ENCODE measurements around the gene MACO1.

The MACO1 gene

GRCh38 chr1:25442178-25442577, 11.5 kb downstream of the MACO1 start:
- TF ChIP-seq, protein P1, sequence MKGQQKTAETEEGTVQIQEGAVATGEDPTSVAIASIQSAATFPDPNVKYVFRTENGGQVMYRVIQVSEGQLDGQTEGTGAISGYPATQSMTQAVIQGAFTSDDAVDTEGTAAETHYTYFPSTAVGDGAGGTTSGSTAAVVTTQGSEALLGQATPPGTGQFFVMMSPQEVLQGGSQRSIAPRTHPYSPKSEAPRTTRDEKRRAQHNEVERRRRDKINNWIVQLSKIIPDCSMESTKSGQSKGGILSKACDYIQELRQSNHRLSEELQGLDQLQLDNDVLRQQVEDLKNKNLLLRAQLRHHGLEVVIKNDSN (IDR thresholded peaks at IDR 0.05) = no peak
- no peak for TF ChIP-seq TAF1 (IDR thresholded peaks at IDR 0.05; ENCODE audit: low read depth)
- TF ChIP-seq EP300 (IDR thresholded peaks at IDR 0.05; ENCODE audit: borderline replicate concordance) = no peak
- no peak for TF ChIP-seq TCF12 (IDR thresholded peaks at IDR 0.05; ENCODE audit: low read depth)
- TF ChIP-seq RAD21 (IDR thresholded peaks at IDR 0.05; ENCODE audit: low read depth) = no peak
- no peak for TF ChIP-seq EGR1 (IDR thresholded peaks at IDR 0.05)
- TF ChIP-seq TEAD4 (IDR thresholded peaks at IDR 0.05) = no peak
- TF ChIP-seq CEBPB (IDR thresholded peaks at IDR 0.05) = no peak
- TF ChIP-seq, protein P2, sequence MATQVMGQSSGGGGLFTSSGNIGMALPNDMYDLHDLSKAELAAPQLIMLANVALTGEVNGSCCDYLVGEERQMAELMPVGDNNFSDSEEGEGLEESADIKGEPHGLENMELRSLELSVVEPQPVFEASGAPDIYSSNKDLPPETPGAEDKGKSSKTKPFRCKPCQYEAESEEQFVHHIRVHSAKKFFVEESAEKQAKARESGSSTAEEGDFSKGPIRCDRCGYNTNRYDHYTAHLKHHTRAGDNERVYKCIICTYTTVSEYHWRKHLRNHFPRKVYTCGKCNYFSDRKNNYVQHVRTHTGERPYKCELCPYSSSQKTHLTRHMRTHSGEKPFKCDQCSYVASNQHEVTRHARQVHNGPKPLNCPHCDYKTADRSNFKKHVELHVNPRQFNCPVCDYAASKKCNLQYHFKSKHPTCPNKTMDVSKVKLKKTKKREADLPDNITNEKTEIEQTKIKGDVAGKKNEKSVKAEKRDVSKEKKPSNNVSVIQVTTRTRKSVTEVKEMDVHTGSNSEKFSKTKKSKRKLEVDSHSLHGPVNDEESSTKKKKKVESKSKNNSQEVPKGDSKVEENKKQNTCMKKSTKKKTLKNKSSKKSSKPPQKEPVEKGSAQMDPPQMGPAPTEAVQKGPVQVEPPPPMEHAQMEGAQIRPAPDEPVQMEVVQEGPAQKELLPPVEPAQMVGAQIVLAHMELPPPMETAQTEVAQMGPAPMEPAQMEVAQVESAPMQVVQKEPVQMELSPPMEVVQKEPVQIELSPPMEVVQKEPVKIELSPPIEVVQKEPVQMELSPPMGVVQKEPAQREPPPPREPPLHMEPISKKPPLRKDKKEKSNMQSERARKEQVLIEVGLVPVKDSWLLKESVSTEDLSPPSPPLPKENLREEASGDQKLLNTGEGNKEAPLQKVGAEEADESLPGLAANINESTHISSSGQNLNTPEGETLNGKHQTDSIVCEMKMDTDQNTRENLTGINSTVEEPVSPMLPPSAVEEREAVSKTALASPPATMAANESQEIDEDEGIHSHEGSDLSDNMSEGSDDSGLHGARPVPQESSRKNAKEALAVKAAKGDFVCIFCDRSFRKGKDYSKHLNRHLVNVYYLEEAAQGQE (IDR thresholded peaks at IDR 0.05; ENCODE audit: low read depth) = no peak
- TF ChIP-seq, protein P3, sequence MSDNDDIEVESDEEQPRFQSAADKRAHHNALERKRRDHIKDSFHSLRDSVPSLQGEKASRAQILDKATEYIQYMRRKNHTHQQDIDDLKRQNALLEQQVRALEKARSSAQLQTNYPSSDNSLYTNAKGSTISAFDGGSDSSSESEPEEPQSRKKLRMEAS (IDR thresholded peaks at IDR 0.05) = no peak
- no peak for TF ChIP-seq ZBTB7A (IDR thresholded peaks at IDR 0.05; ENCODE audit: low read depth)

DNA sequence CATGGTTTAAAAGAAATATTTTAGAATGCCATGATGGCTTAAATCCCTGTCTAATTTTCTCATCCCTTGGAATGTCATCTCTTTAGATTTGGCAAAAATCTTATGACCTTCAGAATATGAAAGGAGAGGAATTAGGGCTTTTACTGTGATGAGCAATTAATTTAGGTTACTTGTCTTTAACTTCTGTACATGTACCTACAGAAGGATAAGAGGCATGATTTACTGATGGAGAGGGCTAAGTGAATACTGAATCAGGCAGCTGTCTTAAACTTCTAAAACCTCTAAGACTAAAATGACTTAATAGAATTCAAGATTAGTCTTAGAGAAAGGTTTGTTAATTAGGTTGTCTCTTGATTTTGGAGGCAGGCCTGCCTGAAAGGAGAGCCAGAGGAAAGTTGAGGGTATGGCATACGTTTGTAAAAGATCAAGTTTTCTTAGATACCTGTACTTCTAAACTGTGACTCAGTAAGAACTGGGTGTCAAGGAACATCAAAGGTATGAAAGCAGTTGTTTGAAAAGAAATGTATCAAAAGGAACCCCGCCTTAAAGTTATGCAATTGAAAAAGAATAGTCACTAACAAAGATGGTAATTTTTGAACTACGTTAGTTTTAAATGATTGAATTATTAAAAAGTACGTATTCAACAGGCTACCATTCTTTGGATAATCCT, 12.5 kb downstream of the MACO1 start:
- TF ChIP-seq, protein P3 (IDR thresholded peaks at IDR 0.05) = no peak
- TF ChIP-seq CEBPB (IDR thresholded peaks at IDR 0.05) = no peak
- TF ChIP-seq FOXM1 (IDR thresholded peaks at IDR 0.05; ENCODE audit: borderline replicate concordance, low read depth) = no peak
- no peak for TF ChIP-seq NFIC (IDR thresholded peaks at IDR 0.05)
- TF ChIP-seq ZBTB7A (IDR thresholded peaks at IDR 0.05; ENCODE audit: low read depth) = no peak
- no peak for TF ChIP-seq CREB1 (IDR thresholded peaks at IDR 0.05; ENCODE audit: low read depth)
- no peak for TF ChIP-seq EGR1 (IDR thresholded peaks at IDR 0.05)
- no peak for TF ChIP-seq TAF1 (IDR thresholded peaks at IDR 0.05; ENCODE audit: low read depth)
- TF ChIP-seq TCF12 (IDR thresholded peaks at IDR 0.05; ENCODE audit: low read depth) = no peak
- TF ChIP-seq, protein P1 (IDR thresholded peaks at IDR 0.05) = no peak
- no peak for TF ChIP-seq TEAD4 (IDR thresholded peaks at IDR 0.05)
- TF ChIP-seq, protein P2 (IDR thresholded peaks at IDR 0.05; ENCODE audit: low read depth) = no peak
- TF ChIP-seq YY1 (IDR thresholded peaks at IDR 0.05; ENCODE audit: low read depth) = no peak
- no peak for TF ChIP-seq RAD21 (IDR thresholded peaks at IDR 0.05; ENCODE audit: low read depth)
- no peak for TF ChIP-seq EP300 (IDR thresholded peaks at IDR 0.05; ENCODE audit: borderline replicate concordance)

DNA sequence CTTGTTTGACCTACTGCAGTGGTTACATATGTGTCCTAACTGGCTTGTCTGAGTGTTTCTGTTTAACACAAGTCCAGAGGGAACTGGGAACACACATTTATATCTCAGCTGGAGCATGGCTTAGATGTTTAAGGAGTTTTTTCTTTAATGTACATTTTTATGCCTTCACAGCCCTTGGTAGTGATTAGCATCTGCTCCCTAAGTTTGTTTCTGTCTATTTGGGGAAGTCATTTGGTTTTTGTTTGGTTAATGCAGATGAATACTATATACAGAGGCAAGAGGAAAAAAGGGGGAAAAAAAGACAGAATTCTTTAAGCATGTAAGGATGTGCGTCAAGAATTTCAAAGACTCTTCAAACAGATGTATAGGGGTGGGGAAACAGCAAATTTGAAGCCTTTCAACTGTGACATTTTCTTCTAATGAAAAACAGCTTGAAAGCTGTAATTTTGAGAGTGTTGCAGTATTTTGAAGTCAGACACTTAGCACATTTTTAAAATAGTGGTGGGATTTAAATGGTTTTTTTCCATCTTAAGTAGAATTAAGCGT, 15.4 kb downstream of the MACO1 start:
- TF ChIP-seq YY1 (IDR thresholded peaks at IDR 0.05; ENCODE audit: low read depth) (no peak), RAD21 (IDR thresholded peaks at IDR 0.05; ENCODE audit: low read depth) (no peak), TAF1 (IDR thresholded peaks at IDR 0.05; ENCODE audit: low read depth) (no peak), EP300 (IDR thresholded peaks at IDR 0.05; ENCODE audit: borderline replicate concordance) (no peak), CREB1 (IDR thresholded peaks at IDR 0.05; ENCODE audit: low read depth) (no peak), TEAD4 (IDR thresholded peaks at IDR 0.05) (no peak), TCF12 (IDR thresholded peaks at IDR 0.05; ENCODE audit: low read depth) (no peak), NFIC (IDR thresholded peaks at IDR 0.05) (no peak), EGR1 (IDR thresholded peaks at IDR 0.05) (no peak), ZBTB7A (IDR thresholded peaks at IDR 0.05; ENCODE audit: low read depth) (no peak), FOXM1 (IDR thresholded peaks at IDR 0.05; ENCODE audit: borderline replicate concordance, low read depth) (no peak)
- TF ChIP-seq, protein P3 (IDR thresholded peaks at IDR 0.05) = no peak
- TF ChIP-seq, protein P1 (IDR thresholded peaks at IDR 0.05) = no peak

GRCh38 chr1:25447547-25447946, 16.9 kb downstream of the MACO1 start:
- no peak for TF ChIP-seq TAF1 (IDR thresholded peaks at IDR 0.05; ENCODE audit: low read depth)

- TF ChIP-seq EP300 (IDR thresholded peaks at IDR 0.05; ENCODE audit: borderline replicate concordance) (no peak), YY1 (IDR thresholded peaks at IDR 0.05; ENCODE audit: low read depth) (no peak), TEAD4 (IDR thresholded peaks at IDR 0.05) (no peak), FOXM1 (IDR thresholded peaks at IDR 0.05; ENCODE audit: borderline replicate concordance, low read depth) (no peak), EGR1 (IDR thresholded peaks at IDR 0.05) (no peak), TCF12 (IDR thresholded peaks at IDR 0.05; ENCODE audit: low read depth) (no peak), NFIC (IDR thresholded peaks at IDR 0.05) (no peak), CREB1 (IDR thresholded peaks at IDR 0.05; ENCODE audit: low read depth) (no peak), TAF1 (IDR thresholded peaks at IDR 0.05; ENCODE audit: low read depth) (no peak), CEBPB (IDR thresholded peaks at IDR 0.05) (no peak), ZBTB7A (IDR thresholded peaks at IDR 0.05; ENCODE audit: low read depth) (no peak), RAD21 (IDR thresholded peaks at IDR 0.05; ENCODE audit: low read depth) (no peak)
- TF ChIP-seq, protein P2 (IDR thresholded peaks at IDR 0.05; ENCODE audit: low read depth) = no peak
- TF ChIP-seq, protein P3 (IDR thresholded peaks at IDR 0.05) = no peak
- TF ChIP-seq, protein P1 (IDR thresholded peaks at IDR 0.05) = no peak
These were observed 20.2 kb downstream of the MACO1 start for GRCh38 chr1:25450891-25451290.
